GM12878 (cell line): ENCODE results near the gene NDST3. TPM values are rescaled to one million over a fixed set of nuclear protein-coding genes. Genes with fewer than 3 reads are reported as not detected.

ENCODE experiments used
- ATAC-seq: fragments of 200-7000 bp; cut with Tn5 transposase; 3 replicates; pipeline ENCODE4 v1.9.1; 2020; ENCODE audit warnings: mild to moderate bottlenecking, moderate library complexity
- BruUV-seq: library from RNA; stranded (reverse); fragments of 400-500 nt; replicated peaks from 2 replicates; lab custom pipeline; 2021; lab: Mats Ljungman, UMichigan
- CTCF ChIA-PET: fragments of 300-600 bp; sonication (Branson Sonifier 250); formaldehyde crosslinking; extraction: SDS; loops from one replicate; lab custom pipeline; 2021; ENCODE audit warnings: inconsistent platforms; lab: Yijun Ruan, JAX
- POLR2A ChIA-PET: fragments of 350-600 bp; formaldehyde crosslinking; extraction: SDS; loops from one replicate; lab custom pipeline; 2021; ENCODE audit warnings: inconsistent platforms; lab: Charles Lee
- RAD21 ChIA-PET: fragments of 300-600 bp; sonication (Branson Sonifier 250); formaldehyde crosslinking; loops from one replicate; lab custom pipeline; 2023; ENCODE audit warnings: antibody characterized with exemption; ENCODE audit not compliant: unreplicated experiment; lab: Charles Lee
- SMC1A ChIA-PET: fragments of 300-600 bp; sonication (Branson Sonifier 250); formaldehyde crosslinking; loops from one replicate; lab custom pipeline; 2023; ENCODE audit not compliant: unreplicated experiment, uncharacterized antibody; lab: Charles Lee
- DNase-seq: peaks from one replicate; pipeline ENCODE4 v3.0.0-alpha.2; 2011; ENCODE audit warnings: low read depth, low spot score
- FAIRE-seq: peaks from 3 replicates; lab custom pipeline; 2011; peaks lifted over from hg19 to GRCh38; lab: Jason Lieb, UNC
- H2AFZ ChIP-seq: 2 replicates; pipeline ENCODE4 v1.6.0; 2011; ENCODE audit warnings: low read depth, low read length, control low read depth; ENCODE audit not compliant: control insufficient read depth
- H3K27ac ChIP-seq: 2 replicates; pipeline ENCODE4 v1.5.1; 2011; ENCODE audit warnings: control low read depth; ENCODE audit not compliant: control insufficient read depth, insufficient read depth
- H3K27me3 ChIP-seq, 2 experiments: replicated peaks in 1 of 2; 2 replicates each; pipeline versions ENCODE4 v1.6.0 to v1.6.1; 2011; ENCODE audit warnings: low read length in 1 of 2; ENCODE audit not compliant: control insufficient read depth in 2 of 2, insufficient read depth in 2 of 2
- H3K36me3 ChIP-seq, 2 experiments: 2 replicates each; pipeline ENCODE4 v1.5.1; 2011; ENCODE audit warnings: low read length in 1 of 2; ENCODE audit not compliant: control insufficient read depth in 2 of 2, insufficient read depth in 2 of 2
- H3K4me1 ChIP-seq: 2 replicates; pipeline ENCODE4 v1.6.1; 2011; ENCODE audit warnings: mild to moderate bottlenecking, low read length, moderate library complexity, mixed read lengths; ENCODE audit not compliant: control insufficient read depth, insufficient read depth
- H3K4me2 ChIP-seq: 2 replicates; pipeline ENCODE4 v1.6.0; 2011; ENCODE audit warnings: control low read depth; ENCODE audit not compliant: control insufficient read depth, insufficient read depth
- H3K4me3 ChIP-seq: fragments of 200-600 bp; sonication (generic); 2 replicates; pipeline ENCODE4 v1.5.1; 2016
- H3K79me2 ChIP-seq: 2 replicates; pipeline ENCODE4 v1.6.0; 2011; ENCODE audit warnings: low read length; ENCODE audit not compliant: control insufficient read depth, insufficient read depth
- H3K9ac ChIP-seq: 2 replicates; pipeline ENCODE4 v1.8.0; 2011; ENCODE audit warnings: low read length, control low read depth, mixed read lengths; ENCODE audit not compliant: control insufficient read depth, insufficient read depth
- H3K9me3 ChIP-seq: replicated peaks from 3 replicates; pipeline ENCODE4 v1.5.1; 2011; ENCODE audit warnings: mild to moderate bottlenecking, low read length; ENCODE audit not compliant: control insufficient read depth, insufficient read depth
- H4K20me1 ChIP-seq: 2 replicates; pipeline ENCODE4 v1.6.0; 2011; ENCODE audit not compliant: control insufficient read depth, insufficient read depth
- BHLHE40 ChIP-seq, 2 experiments: fragments of 450-650 bp in 1 of 2; IDR thresholded peaks; 2 replicates each; pipeline ENCODE4 v1.6.1; 2011 to 2017; ENCODE audit warnings: low read depth in 2 of 2, borderline replicate concordance in 1 of 2, improper control_type of control experiment in 1 of 2, low read length in 1 of 2, mild to moderate bottlenecking in 1 of 2
- CHD4 ChIP-seq: fragments of 200-600 bp; sonication (generic); IDR thresholded peaks from 2 replicates; pipeline ENCODE4 v1.6.1; 2016; ENCODE audit warnings: mild to moderate bottlenecking
- JUND ChIP-seq: IDR thresholded peaks from 2 replicates; pipeline ENCODE4 v1.6.1; 2012; ENCODE audit warnings: low read depth, mild to moderate bottlenecking, low read length, improper control_type of control experiment, moderate library complexity
- MXI1 ChIP-seq: fragments of 150-350 bp; IDR thresholded peaks from 2 replicates; pipeline ENCODE4 v1.6.1; 2011; ENCODE audit warnings: low read depth, mild to moderate bottlenecking, inconsistent platforms, low read length, improper control_type of control experiment
- NR2C1 ChIP-seq: fragments of 450-650 bp; IDR thresholded peaks from 2 replicates; pipeline ENCODE4 v1.6.1; 2017; ENCODE audit warnings: antibody characterized with exemption, mild to moderate bottlenecking, moderate library complexity
- PBX3 ChIP-seq: IDR thresholded peaks from 2 replicates; pipeline ENCODE4 v1.6.1; 2011; ENCODE audit warnings: mild to moderate bottlenecking, low read depth, low read length, moderate library complexity; ENCODE audit not compliant: insufficient replicate concordance
- SIN3A ChIP-seq: IDR thresholded peaks from 2 replicates; pipeline ENCODE4 v1.6.1; 2012; ENCODE audit warnings: low read depth, low read length, improper control_type of control experiment
- SRF ChIP-seq, 2 experiments: IDR thresholded peaks; 2 replicates each; pipeline ENCODE4 v1.6.1; 2011; ENCODE audit warnings: low read depth in 2 of 2, low read length in 2 of 2, mild to moderate bottlenecking in 1 of 2, moderate library complexity in 1 of 2
- ZBED1 ChIP-seq: IDR thresholded peaks from 2 replicates; pipeline ENCODE4 v1.6.1; 2016; ENCODE audit warnings: borderline replicate concordance
- ZBTB4 ChIP-seq: fragments of 450-650 bp; formaldehyde crosslinking; IDR thresholded peaks from 2 replicates; pipeline ENCODE4 v1.4.0; 2022; ENCODE audit warnings: mild to moderate bottlenecking, moderate library complexity
- ZNF217 ChIP-seq: fragments of 450-650 bp; IDR thresholded peaks from 2 replicates; pipeline ENCODE4 v1.6.1; 2017; ENCODE audit warnings: antibody characterized with exemption, mild to moderate bottlenecking
- WGBS: methylation state at CpG from one replicate; pipeline ENCODE4 v1.1.6; 2016; ENCODE audit warnings: low lambda C conversion rate; ENCODE audit not compliant: insufficient replicate concordance, insufficient coverage; ENCODE audit errors: missing lambda C conversion rate; 5-methylcytosine and 5-hydroxymethylcytosine counted together
- in situ Hi-C: fragments of 300-500 bp; cut with MboI; formaldehyde crosslinking; loops from 9 replicates; pipeline ENCODE4 v1.14.3; 2018; ENCODE audit warnings: mixed read lengths
- intact Hi-C: fragments of 100-400 bp; cut with micrococcal nuclease; formaldehyde crosslinking; loops from one replicate; pipeline ENCODE4 v1.14.2; 2022; ENCODE audit not compliant: unreplicated experiment
- polyA plus RNA-seq, 11 experiments: library from polyadenylated mRNA; depleted of rRNA in 4 of 11; unstranded in 6 of 11; stranded (reverse) in 5 of 11; fragments of >200 nt; fragmentation: Nextera tagmentation in 4 of 11; fragmentation: Illumina TruSeq in 1 of 11; extraction: Ambion mirVana in 4 of 11; extraction: Trizol in 1 of 11; gene quantifications; 1 replicate in 1 of 11; 2 replicates in 10 of 11; pipeline versions ENCODE4 v1.2.1 to v1.2.3, GENCODE V29; 2011 to 2016; ENCODE audit warnings: inconsistent platforms in 2 of 11, missing spikeins in 2 of 11, low read depth in 1 of 11
- total RNA-seq, 4 experiments: library from RNA; depleted of rRNA in 3 of 4; stranded (reverse); fragments of >200 nt in 3 of 4; fragmentation: Illumina TruSeq in 1 of 4; extraction: Trizol in 1 of 4; gene quantifications; 2 replicates each; pipeline versions ENCODE4 v1.2.1 to v1.2.3, GENCODE V29; 2013 to 2021

NDST3 gene
- total and polyA plus RNA-seq, 10 of the 15 experiments (the other 5 are each of a cell fraction or from before 2014, with no cell fraction given): 0.03 TPM; not detected in 8

- RAD21 ChIA-PET: no interaction called here
- DNase-seq: no peak
- no peaks in the 10 kb centered on the region for H3K79me2 ChIP-seq
- BruUV-seq: no TSS peak
- no peak overlapping the region for H2AFZ ChIP-seq
- SMC1A ChIA-PET: no interaction called here
- ATAC-seq: no peak
- H3K4me3 ChIP-seq: no peak overlapping the region
- TF ChIP-seq CHD4 (no peak), NR2C1 (no peak), BHLHE40 (IDR thresholded peaks at IDR 0.05; ENCODE audit: borderline replicate concordance in 1 of 2, low read depth in 2 of 2, low read length in 1 of 2) (no peak), MXI1 (no peak), ZBTB4 (CRISPR knock-in tag) (no peak), SRF (IDR thresholded peaks at IDR 0.05; ENCODE audit: low read depth in 2 of 2, low read length in 2 of 2) (no peak), PBX3 (no peak), ZNF217 (no peak), JUND (no peak), ZBED1 (no peak), SIN3A (no peak)
- no peak for FAIRE-seq
- no peaks in the 10 kb centered on the region for H3K27me3 ChIP-seq
- intact Hi-C loops: no loop called here
- no peaks in the 10 kb centered on the region for H3K4me1 ChIP-seq
- no peaks in the 10 kb centered on the region for H3K9me3 ChIP-seq
- POLR2A ChIA-PET: no interaction called here
- WGBS: 27% methylated on average over 2 of the region's 2 CpGs
- H3K36me3 ChIP-seq: no peaks in the 10 kb centered on the region
- H3K9ac ChIP-seq: no peak overlapping the region
- CTCF ChIA-PET: interaction anchor here (1.5 kb wide), 1 partner anchor 10 kb away, joined by 3 read pairs; no protein-coding TSS in a partner anchor
- H3K4me2 ChIP-seq: no peak overlapping the region
- no peak overlapping the region for H3K27ac ChIP-seq
- in situ Hi-C loops: no loop called here
- no peaks in the 10 kb centered on the region for H4K20me1 ChIP-seq
These were observed 156.6 kb downstream of the NDST3 start for GRCh38 chr4:118190903-118191302.
